ENCODE data around the gene VPS33B. TPM values are rescaled to one million over a fixed set of nuclear protein-coding genes. Genes with fewer than 3 reads are reported as not detected.

VPS33B gene
- total and polyA plus RNA-seq, 2 of the 8 experiments (the other 6 are each of a cell fraction or from before 2014, with no cell fraction given), result 11.8 to 17.3 TPM

DNA sequence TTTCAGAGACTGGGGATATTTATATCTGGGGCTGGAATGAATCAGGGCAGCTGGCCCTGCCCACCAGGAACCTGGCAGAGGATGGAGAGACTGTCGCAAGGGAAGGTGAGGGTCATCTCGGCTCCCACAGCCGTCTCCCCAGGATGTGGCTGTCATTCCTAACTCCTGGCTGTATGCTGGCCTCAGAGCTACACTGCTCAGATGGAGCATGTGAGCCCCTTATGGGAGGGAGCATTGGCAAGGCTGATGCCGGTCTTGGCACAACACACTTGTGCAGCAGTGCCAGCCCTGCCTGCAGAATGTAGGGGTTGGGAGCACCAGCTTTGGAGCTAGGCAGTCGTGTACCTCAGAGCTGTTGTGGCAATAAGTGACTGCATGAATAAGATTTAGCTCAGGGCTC, 62.5 kb downstream of the VPS33B start:
- Histone ChIP-seq H4K8ac (ENCODE audit: extremely low read depth, insufficient read depth, low read length) (no peak overlapping the region), H3K23ac (ENCODE audit: insufficient read length) (no peak overlapping the region), H2BK120ac (replicated peaks; ENCODE audit: low read depth, low read length) (no peak overlapping the region), H2AFZ (ENCODE audit: low read length) (no peak overlapping the region), H3K4me3 (ENCODE audit: extremely low read depth in 1 of 4, insufficient read depth in 2 of 4, low read depth in 3 of 4, low read length in 4 of 4) (no peak overlapping the region), H2BK5ac (ENCODE audit: low read depth, low read length) (no peak overlapping the region), H3K9ac (replicated peaks in 1 of 4; ENCODE audit: extremely low read depth in 1 of 4, low read depth in 3 of 4, low read length in 3 of 4) (no peak overlapping the region), H4K5ac (ENCODE audit: insufficient read length, low read depth, low read length) (no peak overlapping the region), H2BK20ac (ENCODE audit: low read length) (no peak overlapping the region), H4K91ac (replicated peaks; ENCODE audit: insufficient read length, low read length) (no peak overlapping the region), H3K18ac (ENCODE audit: extremely low read depth, low read length) (no peak overlapping the region), H2BK12ac (ENCODE audit: low read depth, low read length) (no peak overlapping the region), H3K23me2 (ENCODE audit: low read depth, low read length) (peaks cover 12% of the 10 kb centered on the region; the same call in 1 of the 2 replicates), H3K27me3 (replicated peaks in 1 of 4; ENCODE audit: control insufficient read depth in 3 of 4, extremely low read depth in 1 of 4, insufficient read depth in 3 of 4, low read length in 3 of 4) (no peaks in the 10 kb centered on the region), H4K20me1 (replicated peaks in 1 of 2; ENCODE audit: control insufficient read depth in 1 of 2, insufficient read depth in 2 of 2, low read length in 2 of 2) (peaks cover 1 to 5% of the 10 kb centered on the region in 2 experiments), H3K4ac (replicated peaks; ENCODE audit: insufficient read length, low read depth, low read length) (no peak overlapping the region), H3K14ac (ENCODE audit: insufficient read length) (no peak overlapping the region), H3K36me3 (ENCODE audit: control insufficient read depth in 2 of 4, insufficient read depth in 4 of 4, low read length in 3 of 4) (peaks cover 0 to 33% (median 16%) of the 10 kb centered on the region in 4 experiments; a peak in 6 of 8 replicates), H3K79me1 (ENCODE audit: low read depth, low read length) (peaks cover 3% of the 10 kb centered on the region; the same call in 1 of the 2 replicates), H2BK15ac (ENCODE audit: low read length) (no peak overlapping the region), H2AK5ac (ENCODE audit: low read depth, low read length) (no peak overlapping the region), H3K9me3 (ENCODE audit: insufficient read depth in 2 of 2, low read depth in 1 of 2, low read length in 1 of 2) (no peaks in the 10 kb centered on the region), H3K4me1 (replicated peaks in 1 of 4; ENCODE audit: control insufficient read depth in 3 of 4, insufficient read depth in 4 of 4, low read length in 3 of 4) (peaks cover 0 to 15% (median 8%) of the 10 kb centered on the region in 4 experiments; a peak in 6 of 7 replicates), H3K56ac (replicated peaks; ENCODE audit: insufficient read length, low read depth, low read length) (no peak overlapping the region), H3K27ac (ENCODE audit: low read depth, low read length) (no peak overlapping the region), H3K79me2 (ENCODE audit: control insufficient read depth in 1 of 2, insufficient read depth in 2 of 2, low read length in 2 of 2) (peaks cover 0 to 6% of the 10 kb centered on the region in 2 experiments; a peak in 1 of 4 replicates), H3K4me2 (ENCODE audit: insufficient read depth in 1 of 2, low read depth in 2 of 2, low read length in 2 of 2) (no peak overlapping the region)
- DNase-seq (ENCODE audit: low read depth in 1 of 2, low spot score in 2 of 2) (no peak), FAIRE-seq (no peak)
- POLR2A ChIA-PET (ENCODE audit: partially characterized antibody), result interaction anchor here (0.6 to 2.3 kb wide), 4 partner anchors 25 to 291 kb away, joined by 3 to 6 read pairs (median 4); partner anchors contain the start of genes PRC1 and UNC45A
- 95% methylated on average over 5 of the region's 5 CpGs; no CpG with 5 or more reads in 1 of the 2 experiments for WGBS, 2 experiments (ENCODE audit: extremely low coverage in 1 of 2, insufficient coverage in 1 of 2, insufficient read length in 1 of 2, insufficient replicate concordance in 2 of 2, low coverage in 1 of 2, low lambda C conversion rate in 2 of 2, missing lambda C conversion rate in 1 of 2)
- CTCF ChIA-PET (ENCODE audit: partially characterized antibody), result interaction anchor here (0.7 to 19.2 kb wide), 6 partner anchors 18 to 298 kb away, joined by 3 to 306 read pairs (median 5); partner anchors contain the start of genes HDDC3 and UNC45A
- TF ChIP-seq EP300 (IDR thresholded peaks at IDR 0.05; ENCODE audit: borderline replicate concordance in 1 of 2, low read depth in 2 of 2, low read length in 2 of 2), result no peak
- no peak for TF ChIP-seq SP2 (IDR thresholded peaks at IDR 0.05; ENCODE audit: low read length)
- TF ChIP-seq TEAD4 (IDR thresholded peaks at IDR 0.05; ENCODE audit: low read depth, low read length), result no peak
- no peak for TF ChIP-seq HDAC2 (IDR thresholded peaks at IDR 0.05; ENCODE audit: borderline replicate concordance in 1 of 2, low read depth in 2 of 2, low read length in 2 of 2)
- no peak for TF ChIP-seq CBX5 (IDR thresholded peaks at IDR 0.05; ENCODE audit: low read depth, low read length)
- no peak for TF ChIP-seq SRF (IDR thresholded peaks at IDR 0.05; ENCODE audit: low read depth, low read length)
- TF ChIP-seq BACH1 (IDR thresholded peaks at IDR 0.05; ENCODE audit: low read length), result no peak
- no peak for TF ChIP-seq KDM5A (IDR thresholded peaks at IDR 0.05; ENCODE audit: low read length)
- TF ChIP-seq ZNF274 (IDR thresholded peaks at IDR 0.05; ENCODE audit: borderline replicate concordance, extremely low read depth, low read length), result no peak
- TF ChIP-seq RAD21 (IDR thresholded peaks at IDR 0.05 in 1 of 2, conservative IDR thresholded peaks at IDR 0.05 in 1 of 2; ENCODE audit: low read depth in 2 of 2, low read length in 2 of 2), result no peak
- TF ChIP-seq SIN3A (conservative IDR thresholded peaks at IDR 0.05 in 1 of 2, IDR thresholded peaks at IDR 0.05 in 1 of 2; ENCODE audit: low read depth in 1 of 2, low read length in 2 of 2), result no peak
- no peak for TF ChIP-seq CEBPB (IDR thresholded peaks at IDR 0.05; ENCODE audit: low read depth, low read length)
- no peak for TF ChIP-seq GTF2F1 (IDR thresholded peaks at IDR 0.05; ENCODE audit: borderline replicate concordance, low read depth, low read length)
- TF ChIP-seq CREB1 (IDR thresholded peaks at IDR 0.05), result no peak

Data from H1 (cell line).